Ishikawa (cell line): Measurements from ENCODE around the gene SLC1A2.

Experiments
- EP300 ChIP-seq: IDR thresholded peaks from 2 replicates; pipeline ENCODE4 v1.6.1; 2012; ENCODE audit warnings: borderline replicate concordance
- RAD21 ChIP-seq: IDR thresholded peaks from 2 replicates; pipeline ENCODE4 v1.6.1; 2012; ENCODE audit warnings: low read depth
- TAF1 ChIP-seq: IDR thresholded peaks from 2 replicates; pipeline ENCODE4 v1.6.1; 2012; ENCODE audit warnings: low read depth, mild to moderate bottlenecking
- TCF12 ChIP-seq: IDR thresholded peaks from 2 replicates; pipeline ENCODE4 v1.6.1; 2012; ENCODE audit warnings: low read depth
- YY1 ChIP-seq: IDR thresholded peaks from 2 replicates; pipeline ENCODE4 v1.6.1; 2012; ENCODE audit warnings: low read depth
- TF ChIP-seq, protein P1 (sequence below): IDR thresholded peaks from 2 replicates; pipeline ENCODE4 v1.6.1; 2012

GRCh38 chr11:35262735-35263134 lies 156.6 kb downstream of the SLC1A2 start:
- TF ChIP-seq, protein P1, sequence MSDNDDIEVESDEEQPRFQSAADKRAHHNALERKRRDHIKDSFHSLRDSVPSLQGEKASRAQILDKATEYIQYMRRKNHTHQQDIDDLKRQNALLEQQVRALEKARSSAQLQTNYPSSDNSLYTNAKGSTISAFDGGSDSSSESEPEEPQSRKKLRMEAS = no peak
- TF ChIP-seq TAF1 (no peak), YY1 (no peak), RAD21 (no peak), TCF12 (no peak), EP300 (no peak)
